IPS-NIHi11 (cell line): ENCODE results near the gene ST3GAL3.

Experiments used
- DNase-seq: peaks from one replicate; pipeline ENCODE4 v3.0.0; 2012; ENCODE audit warnings: mixed read lengths, low spot score

Gene ST3GAL3

GRCh38 chr1:43707190-43708001, at the start of gene ST3GAL3:
TSS of gene ST3GAL3 (plus strand) at chr1:43707536. CDS start at chr1:43736263, 28,727 bp downstream.
- peak; percentile 99 for DNase-seq

- DNase-seq = peak; percentile 0
Observed at GRCh38 chr1:43659212-43660166, 47.8 kb upstream of the ST3GAL3 start.

GRCh38 chr1:43660355-43660754, 47.0 kb upstream of the ST3GAL3 start:
- peak; percentile 65 for DNase-seq

GRCh38 chr1:43664369-43664768, 43.0 kb upstream of the ST3GAL3 start:
- DNase-seq = no peak

- no peak for DNase-seq
Observed at GRCh38 chr1:43666608-43667007, 40.7 kb upstream of the ST3GAL3 start.

GRCh38 chr1:43668956-43669355, 38.4 kb upstream of the ST3GAL3 start:
- DNase-seq = no peak

- no peak for DNase-seq
Observed at GRCh38 chr1:43669878-43670277, 37.5 kb upstream of the ST3GAL3 start.

- no peak for DNase-seq
Observed at GRCh38 chr1:43671193-43671592, 36.1 kb upstream of the ST3GAL3 start.

- no peak for DNase-seq
Observed at GRCh38 chr1:43671626-43672330, 35.6 kb upstream of the ST3GAL3 start.

- DNase-seq = no peak
Observed at GRCh38 chr1:43673261-43673660, 34.1 kb upstream of the ST3GAL3 start.

GRCh38 chr1:43678940-43679339, 28.4 kb upstream of the ST3GAL3 start:
- no peak for DNase-seq

GRCh38 chr1:43683560-43683959, 23.8 kb upstream of the ST3GAL3 start:
- DNase-seq = no peak

GRCh38 chr1:43686801-43687200, 20.5 kb upstream of the ST3GAL3 start:
- no peak for DNase-seq

- no peak for DNase-seq
Observed at GRCh38 chr1:43687301-43688108, 19.8 kb upstream of the ST3GAL3 start.

GRCh38 chr1:43688109-43688387, 19.3 kb upstream of the ST3GAL3 start:
- DNase-seq = no peak

- DNase-seq = no peak
Observed at GRCh38 chr1:43688594-43689000, 18.7 kb upstream of the ST3GAL3 start.

- DNase-seq = no peak
Observed at GRCh38 chr1:43689289-43689688, 18.0 kb upstream of the ST3GAL3 start.

GRCh38 chr1:43691871-43692815, 15.2 kb upstream of the ST3GAL3 start:
- DNase-seq = no peak

- DNase-seq = no peak
Observed at GRCh38 chr1:43693371-43693770, 14.0 kb upstream of the ST3GAL3 start.

GRCh38 chr1:43699281-43699680, 8.1 kb upstream of the ST3GAL3 start:
- no peak for DNase-seq
